GM19328 (cell line): Measurements from ENCODE around the gene HNRNPUL1.
"Not testable (repeated sequence)": the region's sequence is repeated elsewhere in the genome, so short reads cannot be mapped to it uniquely, and the experiment has no call there.

Source experiments
- ATAC-seq: cut with Tn5 transposase; IDR thresholded peaks from one replicate; pipeline ENCODE4 v1.9.1; 2021; ENCODE audit warnings: mild to moderate bottlenecking, moderate library complexity; ENCODE audit not compliant: unreplicated experiment

HNRNPUL1 gene

GRCh38 chr19:41324231-41324702 is 60.1 kb downstream of the HNRNPUL1 start:
- no peak for ATAC-seq

DNA sequence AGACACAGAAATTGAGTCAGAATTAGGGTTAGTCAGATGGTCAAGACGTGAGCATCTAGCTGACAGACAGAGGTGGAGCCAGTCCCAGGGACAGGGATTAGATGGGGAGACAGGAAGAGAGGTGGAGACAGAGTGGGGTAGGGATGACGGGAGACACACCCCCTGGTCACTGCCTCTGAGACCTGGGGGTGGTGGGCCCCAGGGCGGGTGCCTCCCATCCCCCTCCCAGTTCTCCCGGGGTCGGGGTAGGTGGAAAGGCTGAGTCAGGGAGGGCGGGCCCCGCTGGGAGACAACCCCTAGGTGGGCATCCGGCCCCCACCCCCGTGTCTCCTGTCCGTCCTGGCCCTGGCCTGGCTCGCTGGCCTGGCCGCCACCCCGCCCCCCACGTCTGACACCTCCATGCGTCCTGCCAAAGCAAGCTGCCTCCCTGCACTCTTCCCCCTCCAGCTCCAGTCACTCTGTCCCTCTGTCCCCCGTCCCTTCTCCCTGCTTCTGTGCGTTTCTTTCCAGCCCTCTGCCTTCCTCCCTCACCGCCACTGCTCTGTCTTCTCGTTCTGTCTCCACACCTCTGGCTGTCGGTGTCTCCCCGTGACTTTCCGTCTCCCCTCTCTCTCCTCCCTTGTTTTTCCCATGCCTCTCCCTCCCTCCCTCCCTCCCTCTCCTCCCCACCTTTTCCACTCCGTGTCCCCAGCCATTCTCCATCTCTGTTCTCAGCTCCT is 60.9 kb downstream of the HNRNPUL1 start:
- ATAC-seq: no peak

- no peak for ATAC-seq
Measured at GRCh38 chr19:41325640-41325946, 61.4 kb downstream of the HNRNPUL1 start.

DNA sequence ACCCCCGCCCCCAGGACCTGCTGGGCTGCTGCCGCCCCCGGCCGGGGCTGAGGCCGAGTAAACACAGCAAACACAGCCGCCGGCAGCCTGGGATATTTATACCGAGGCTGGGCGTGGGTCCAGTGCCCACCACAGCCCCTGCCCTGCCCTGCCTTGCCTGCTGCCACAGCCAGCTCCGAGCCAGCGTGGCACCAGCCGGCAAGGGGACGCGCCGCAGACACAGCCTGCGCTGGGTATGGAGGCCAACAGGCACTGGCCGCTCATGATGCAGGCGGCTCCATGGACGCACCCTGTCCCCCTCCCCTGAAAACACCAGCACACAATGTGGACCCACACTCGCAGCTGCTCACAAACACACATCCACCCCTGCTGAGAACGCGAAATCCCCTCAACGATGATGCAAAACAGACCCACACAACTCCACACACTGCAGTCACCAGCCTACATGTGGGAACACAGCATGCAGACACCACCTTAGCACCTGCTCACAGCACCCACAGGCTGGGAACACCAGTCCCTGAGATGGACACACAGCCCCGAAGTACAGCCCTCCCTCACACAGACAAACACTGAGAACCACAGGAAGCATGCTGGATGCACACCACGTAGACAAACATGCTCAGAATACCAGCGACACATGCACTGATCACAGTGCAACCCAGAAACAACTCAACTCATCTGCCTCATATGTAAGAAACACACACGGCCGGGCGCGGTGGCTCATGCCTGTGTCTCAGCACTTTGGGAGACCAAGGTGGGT is 62.0 kb downstream of the HNRNPUL1 start:
- ATAC-seq: no peak

GRCh38 chr19:41327076-41327575 is 63.0 kb downstream of the HNRNPUL1 start:
- ATAC-seq: no peak

DNA sequence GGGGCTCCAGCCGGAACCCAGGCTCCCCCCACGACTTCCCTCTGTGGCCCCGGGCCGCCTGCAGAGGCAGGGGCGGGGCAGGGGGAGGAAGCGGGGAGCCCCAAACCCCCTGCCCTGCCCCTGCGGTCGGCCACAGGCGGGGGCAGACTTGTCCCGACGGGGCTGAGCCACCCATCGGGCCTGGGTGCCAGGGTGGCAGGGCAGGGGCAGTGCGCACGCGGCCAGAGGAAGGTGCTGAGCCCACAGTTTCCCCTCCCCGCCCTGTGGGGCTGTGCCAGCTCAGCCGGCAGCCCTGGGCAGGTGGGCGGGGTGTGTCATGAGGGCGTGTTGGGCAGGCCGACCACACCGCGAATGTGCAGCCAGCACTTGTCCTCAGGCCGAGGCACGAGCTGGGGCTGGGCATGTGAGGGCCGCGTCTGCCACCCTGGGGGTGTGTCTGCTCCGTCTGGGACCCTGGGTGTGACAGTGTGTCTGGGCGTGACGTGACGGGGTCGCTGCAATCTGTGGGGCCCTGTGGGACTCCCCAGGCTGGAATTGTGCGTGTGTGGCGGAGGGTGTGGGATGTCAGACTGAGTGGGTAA is 63.5 kb downstream of the HNRNPUL1 start:
- ATAC-seq: peak; percentile 53

DNA sequence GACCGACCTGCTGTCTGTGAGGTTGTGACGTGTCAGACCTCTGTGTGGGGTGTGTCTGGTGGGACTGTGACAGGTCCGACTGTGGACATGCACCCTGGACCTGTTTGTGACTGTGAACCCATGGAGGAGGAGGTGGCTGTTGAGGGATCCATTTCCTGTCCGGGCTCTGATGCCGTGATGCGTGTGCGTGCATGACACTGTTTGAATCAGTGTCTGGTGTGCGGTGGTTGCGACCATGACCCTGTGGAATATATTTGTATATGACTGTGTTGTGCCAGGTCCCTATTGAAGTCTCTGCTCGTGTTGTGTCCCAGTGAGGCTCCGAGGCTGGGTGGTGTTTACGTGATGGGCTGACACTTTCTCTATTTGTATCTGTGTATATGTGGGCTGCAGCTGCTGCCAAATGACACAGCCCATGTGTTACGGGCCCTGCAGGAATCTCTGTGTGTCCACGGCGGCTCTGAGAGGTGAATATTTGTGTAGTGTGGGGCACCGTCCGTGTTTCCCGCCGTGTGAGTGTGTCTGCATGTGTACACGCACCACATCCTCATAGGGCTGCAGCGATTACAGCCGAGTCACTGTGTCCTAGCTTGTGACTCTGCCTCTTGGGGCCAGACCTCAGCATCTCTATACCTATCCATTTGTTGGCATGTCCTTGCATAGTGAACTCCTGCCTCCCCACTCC is 64.1 kb downstream of the HNRNPUL1 start:
- no peak for ATAC-seq

GRCh38 chr19:41328842-41329225 is 64.7 kb downstream of the HNRNPUL1 start:
- no peak for ATAC-seq

- no peak for ATAC-seq
Measured at GRCh38 chr19:41330481-41330880, 66.3 kb downstream of the HNRNPUL1 start.

DNA sequence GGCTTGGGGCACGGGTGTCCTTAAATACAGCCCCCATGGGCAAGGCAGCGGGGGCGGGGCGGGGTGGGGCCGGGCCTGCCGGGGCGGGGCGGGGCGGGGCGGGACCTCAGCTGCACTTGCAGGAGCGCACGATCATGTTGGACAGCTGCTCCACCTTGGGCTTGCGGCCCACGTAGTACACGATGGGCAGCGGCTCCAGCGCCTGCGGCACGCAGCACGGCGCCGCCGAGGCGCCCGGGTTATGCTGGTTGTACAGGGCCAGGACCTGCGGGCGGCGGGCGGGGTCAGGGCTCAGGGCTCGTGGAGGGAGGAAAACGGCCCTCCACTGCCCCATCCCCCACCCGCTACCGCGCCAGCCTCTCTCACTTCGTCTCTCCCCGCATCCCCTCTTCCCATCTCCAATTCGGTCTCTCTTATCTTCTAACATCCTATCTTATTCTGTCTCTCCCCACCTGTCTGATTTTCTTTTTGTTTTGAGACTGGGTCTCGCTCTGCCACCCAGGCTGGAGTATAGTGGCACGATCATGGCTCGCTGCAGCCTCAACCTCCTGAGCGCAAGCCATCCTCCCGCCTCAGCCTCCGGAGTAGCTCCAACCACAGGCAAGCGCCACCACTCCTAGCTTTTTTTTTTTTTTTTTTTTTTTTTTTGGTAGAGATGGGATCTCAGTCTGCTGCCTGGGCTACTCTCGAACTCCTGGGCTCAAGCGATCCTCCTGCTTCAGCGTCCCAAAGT is 66.9 kb downstream of the HNRNPUL1 start:
- ATAC-seq: no peak

GRCh38 chr19:41332000-41332399 is 67.8 kb downstream of the HNRNPUL1 start:
- no peak for ATAC-seq

DNA sequence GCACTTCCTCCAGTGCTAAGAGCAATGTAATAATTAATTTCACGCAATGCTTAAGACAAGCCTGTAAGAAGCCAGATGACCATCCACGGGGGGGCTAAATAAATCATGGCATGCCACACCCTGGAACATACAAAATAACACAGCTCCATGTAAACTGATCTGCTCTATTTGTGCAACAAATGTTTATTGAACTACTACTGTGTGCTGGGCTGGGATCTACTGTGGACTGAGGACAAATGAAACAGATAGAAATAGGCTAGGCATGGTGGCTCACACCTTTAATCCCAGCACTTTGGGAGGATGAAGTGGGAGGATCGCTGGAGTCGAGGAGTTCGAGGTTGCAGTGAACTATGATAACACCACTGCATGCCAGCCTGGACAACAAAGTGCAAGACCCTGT is 68.3 kb downstream of the HNRNPUL1 start:
- ATAC-seq: no peak

DNA sequence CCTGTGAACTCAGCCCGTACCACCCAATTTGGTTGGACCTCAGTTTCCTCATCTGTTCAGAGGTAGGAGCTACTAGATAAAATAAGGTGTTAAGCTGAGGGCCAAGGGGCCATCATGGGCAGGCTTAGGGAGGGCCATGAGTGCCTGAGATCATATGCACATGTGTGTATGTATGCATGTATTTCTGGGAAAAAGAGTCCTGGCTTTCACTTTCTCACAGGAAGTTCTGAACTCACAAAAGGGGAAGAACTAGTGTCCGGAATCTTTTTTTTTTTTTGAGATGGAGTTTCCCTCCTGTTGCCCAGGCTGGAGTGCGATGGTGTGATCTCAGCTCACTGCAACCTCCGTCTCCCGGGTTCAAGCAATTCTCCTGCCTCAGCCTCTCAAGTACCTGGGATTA is 70.6 kb downstream of the HNRNPUL1 start:
- no peak for ATAC-seq

DNA sequence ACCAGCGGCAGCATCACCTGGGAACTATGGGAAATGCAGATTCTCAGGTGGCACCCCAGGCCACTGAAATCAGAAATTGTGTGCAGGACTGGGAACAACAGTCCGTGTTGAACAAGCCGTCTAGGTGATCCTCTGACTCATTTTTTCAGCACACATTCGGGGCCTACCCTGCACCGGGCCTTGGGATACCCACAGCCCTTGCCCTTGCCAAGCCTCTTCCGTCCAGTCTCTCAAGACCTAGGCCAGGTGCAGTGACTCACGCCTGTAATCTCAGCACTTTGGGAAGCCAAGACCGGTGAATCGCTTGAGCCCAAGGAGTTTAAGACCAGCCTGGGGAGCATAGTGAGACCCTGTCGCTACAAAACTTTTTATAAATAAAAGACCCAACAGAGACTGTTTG is 71.3 kb downstream of the HNRNPUL1 start:
- no peak for ATAC-seq

GRCh38 chr19:41339936-41340335 is 75.8 kb downstream of the HNRNPUL1 start:
- no peak for ATAC-seq

- no peak for ATAC-seq
Measured at GRCh38 chr19:41341669-41342490, 77.7 kb downstream of the HNRNPUL1 start.

GRCh38 chr19:41344162-41344561 is 80.0 kb downstream of the HNRNPUL1 start:
- no peak for ATAC-seq

DNA sequence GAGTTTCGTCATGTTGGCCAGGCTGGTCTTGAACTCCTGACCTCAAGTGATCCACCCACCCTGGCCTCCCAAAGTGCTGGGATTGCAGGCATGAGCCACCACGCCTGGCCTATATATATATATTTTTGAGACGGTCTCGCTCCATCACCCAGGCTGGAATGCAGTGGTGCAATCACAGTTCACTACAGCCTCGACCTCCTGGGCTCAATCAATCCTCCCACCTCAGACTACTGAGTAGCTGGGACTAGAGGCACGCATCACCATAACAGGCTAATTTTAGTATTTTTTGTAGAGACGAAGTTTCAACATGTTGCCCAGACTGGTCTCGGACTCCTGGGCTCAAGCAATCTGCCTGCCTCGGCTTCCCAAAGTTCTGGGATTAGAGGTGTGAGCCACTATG is 82.7 kb downstream of the HNRNPUL1 start:
- not testable (repeated sequence) for ATAC-seq

DNA sequence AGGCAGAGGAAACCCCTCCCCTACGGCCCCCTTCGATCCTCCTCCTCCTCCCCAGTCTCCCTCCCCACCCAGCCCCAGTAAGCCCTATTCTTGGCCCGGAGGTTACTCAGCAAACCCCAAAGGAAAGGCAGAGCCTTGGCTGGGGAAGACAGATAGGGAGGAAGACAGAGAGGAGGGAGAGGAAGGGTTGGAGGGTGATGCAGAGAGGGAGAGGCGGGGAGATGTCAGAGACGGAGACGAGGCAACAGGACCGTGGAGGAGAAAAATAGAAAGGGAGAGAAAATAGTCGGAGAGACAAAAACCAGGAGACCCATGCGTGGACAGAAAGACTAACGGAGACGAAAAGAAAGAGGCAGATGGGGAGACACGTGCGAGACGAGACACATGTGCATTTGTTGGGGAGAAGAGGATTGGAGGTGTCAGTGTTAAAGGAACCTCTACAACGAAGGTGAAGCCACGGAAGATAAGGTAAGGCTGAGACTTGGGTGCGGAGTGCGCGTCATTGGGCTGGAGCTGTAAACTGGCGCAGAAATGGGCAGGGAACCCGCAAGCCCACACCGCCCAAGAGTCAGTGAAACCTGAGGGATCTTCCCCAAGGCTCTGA is 86.7 kb downstream of the HNRNPUL1 start:
- no peak for ATAC-seq
